DND-41 (cell line): ENCODE data around the gene DDT.
A peak's percentile ranks its signal among the peaks of the same experiment; 100 is the strongest.

Experiments used
- ATAC-seq: fragments of 200-7000 bp; cut with Tn5 transposase; 3 replicates; pipeline ENCODE4 v1.9.1; 2021; ENCODE audit warnings: low read depth; ENCODE audit not compliant: insufficient read depth
- DNase-seq: peaks from one replicate; pipeline ENCODE4 v3.0.0-alpha.2; 2020
- H2AFZ ChIP-seq: 2 replicates; pipeline ENCODE4 v1.6.0; 2012; ENCODE audit warnings: low read depth, low read length
- H3K27ac ChIP-seq: 2 replicates; pipeline ENCODE4 v1.5.1; 2012; ENCODE audit warnings: low read length, inconsistent platforms
- H3K27me3 ChIP-seq: fragments of 200-600 bp; sonication (generic); 2 replicates; pipeline ENCODE4 v1.6.0; 2012; ENCODE audit warnings: low read length, mild to moderate bottlenecking, inconsistent platforms; ENCODE audit not compliant: insufficient read depth, poor library complexity
- H3K36me3 ChIP-seq: 2 replicates; pipeline ENCODE4 v1.5.1; 2012; ENCODE audit warnings: low read length, inconsistent platforms; ENCODE audit not compliant: insufficient read depth
- H3K4me1 ChIP-seq: 2 replicates; pipeline ENCODE4 v1.5.1; 2012; ENCODE audit warnings: mild to moderate bottlenecking, low read length; ENCODE audit not compliant: insufficient read depth
- H3K4me2 ChIP-seq: 2 replicates; pipeline ENCODE4 v1.6.0; 2012; ENCODE audit warnings: mild to moderate bottlenecking, moderate library complexity, low read length, inconsistent platforms; ENCODE audit not compliant: insufficient read depth
- H3K4me3 ChIP-seq, 2 experiments: fragments of 200-600 bp in 1 of 2; shearing (Covaris generic) in 1 of 2; 2 replicates each; pipeline ENCODE4 v1.5.1; 2012 to 2016; ENCODE audit warnings: inconsistent platforms in 2 of 2, low read length in 2 of 2, mild to moderate bottlenecking in 2 of 2, low read depth in 1 of 2, moderate library complexity in 1 of 2
- H3K79me2 ChIP-seq: 2 replicates; pipeline ENCODE4 v1.6.0; 2012; ENCODE audit warnings: low read length, inconsistent platforms; ENCODE audit not compliant: insufficient read depth
- H3K9ac ChIP-seq: 2 replicates; pipeline ENCODE4 v1.6.0; 2012; ENCODE audit warnings: low read depth, mild to moderate bottlenecking, inconsistent platforms, low read length, moderate library complexity
- H3K9me3 ChIP-seq: 2 replicates; pipeline ENCODE4 v1.5.1; 2012; ENCODE audit warnings: low read length, moderate library complexity, mild to moderate bottlenecking, inconsistent platforms; ENCODE audit not compliant: insufficient read depth, severe bottlenecking
- H4K20me1 ChIP-seq: 2 replicates; pipeline ENCODE4 v1.6.0; 2012; ENCODE audit warnings: low read length; ENCODE audit not compliant: insufficient read depth
- CTCF ChIP-seq: IDR thresholded peaks from 2 replicates; pipeline ENCODE4 v1.5.1; 2012; ENCODE audit warnings: borderline replicate concordance, low read length, moderate library complexity, mild to moderate bottlenecking; ENCODE audit not compliant: poor library complexity, severe bottlenecking; ENCODE audit errors: extremely low read depth
- EZH2 ChIP-seq: IDR thresholded peaks from 3 replicates; pipeline ENCODE4 v1.6.1; 2012; ENCODE audit warnings: borderline replicate concordance, low read depth, mild to moderate bottlenecking, moderate library complexity, low read length, inconsistent platforms; ENCODE audit not compliant: severe bottlenecking

Gene DDT

GRCh38 chr22:24011735-24012068 lies 37.5 kb upstream of the DDT start:
- no peak for TF ChIP-seq EZH2
- no peak for TF ChIP-seq CTCF
- peak overlapping the region; percentile 77 for H3K4me2 ChIP-seq
- peaks cover 54% of the 10 kb centered on the region for H3K79me2 ChIP-seq
- H2AFZ ChIP-seq: peak overlapping the region; percentile 95
- no peaks in the 10 kb centered on the region; the same call in 1 of the 2 replicates for H4K20me1 ChIP-seq
- H3K4me3 ChIP-seq: peak overlapping the region; percentile 40 to 78; a peak in 3 of 4 replicates
- no peaks in the 10 kb centered on the region for H3K36me3 ChIP-seq
- ATAC-seq (no peak), DNase-seq (no peak)
- H3K4me1 ChIP-seq: peaks cover 27% of the 10 kb centered on the region
- H3K9ac ChIP-seq: peak overlapping the region; percentile 70
- H3K27ac ChIP-seq: peak overlapping the region; percentile 74
- H3K27me3 ChIP-seq: no peaks in the 10 kb centered on the region
- H3K9me3 ChIP-seq: peaks cover 3% of the 10 kb centered on the region

GRCh38 chr22:24010018-24010391 lies 35.8 kb upstream of the DDT start:
- H3K4me1 ChIP-seq: peaks cover 27% of the 10 kb centered on the region
- no peak overlapping the region for H3K4me2 ChIP-seq
- H3K27me3 ChIP-seq: no peaks in the 10 kb centered on the region
- no peaks in the 10 kb centered on the region; the same call in 1 of the 2 replicates for H4K20me1 ChIP-seq
- ATAC-seq (no peak), DNase-seq (no peak)
- no peaks in the 10 kb centered on the region for H3K36me3 ChIP-seq
- no peak overlapping the region for H3K4me3 ChIP-seq
- no peak overlapping the region for H3K27ac ChIP-seq
- H3K9me3 ChIP-seq: peaks cover 3% of the 10 kb centered on the region
- TF ChIP-seq EZH2: no peak
- TF ChIP-seq CTCF: no peak
- H3K79me2 ChIP-seq: peaks cover 39% of the 10 kb centered on the region
- peak overlapping the region; percentile 95 for H2AFZ ChIP-seq
- H3K9ac ChIP-seq: no peak overlapping the region

GRCh38 chr22:24009227-24010017 lies 35.2 kb upstream of the DDT start:
- Histone ChIP-seq H3K36me3 (no peaks in the 10 kb centered on the region), H3K27ac (no peak overlapping the region), H3K4me1 (peaks cover 27% of the 10 kb centered on the region), H3K9ac (no peak overlapping the region), H3K79me2 (peaks cover 33% of the 10 kb centered on the region), H3K4me3 (no peak overlapping the region), H3K4me2 (no peak overlapping the region), H3K27me3 (no peaks in the 10 kb centered on the region), H2AFZ (peak overlapping the region; percentile 95), H3K9me3 (peaks cover 3% of the 10 kb centered on the region), H4K20me1 (no peaks in the 10 kb centered on the region; the same call in 1 of the 2 replicates)
- TF ChIP-seq EZH2 (no peak), CTCF (no peak)
- no peak for DNase-seq
- ATAC-seq: no peak
